Ovary (tissue), 9 donors: ENCODE measurements around the gene DUSP7. TPM values are rescaled to one million over a fixed set of nuclear protein-coding genes. Genes with fewer than 3 reads are reported as not detected.

Experiments used
- DNase-seq, 5 donors: peaks; one replicate each; pipeline ENCODE4 v3.0.0-alpha.2; 2019 to 2020
- H3K27ac ChIP-seq, 2 donors: fragments of 200-600 bp; one replicate each; pipeline versions ENCODE4 v1.5.1 to v1.8.0; 2019 to 2022
- H3K27me3 ChIP-seq: fragments of 200-600 bp; one replicate; pipeline ENCODE4 v1.8.0; 2022
- H3K36me3 ChIP-seq: fragments of 200-600 bp; sonication (generic); one replicate; pipeline ENCODE4 v1.5.1; 2019
- H3K4me1 ChIP-seq: one replicate; pipeline ENCODE4 v1.8.1; 2013; ENCODE audit warnings: mild to moderate bottlenecking, moderate library complexity; ENCODE audit not compliant: insufficient read depth
- H3K4me3 ChIP-seq: fragments of 200-600 bp; sonication (generic); one replicate; pipeline ENCODE4 v1.5.1; 2017
- H3K9me3 ChIP-seq, 2 donors: fragments of 200-600 bp in 1 of 2; sonication (generic) in 1 of 2; one replicate each; pipeline versions ENCODE4 v1.5.1 to v1.8.1; 2013 to 2019; ENCODE audit warnings: mild to moderate bottlenecking in 1 of 2, moderate library complexity in 1 of 2
- CTCF ChIP-seq, 3 donors: fragments of 450-650 bp in 2 of 3; fragments of 200-600 bp in 1 of 3; IDR thresholded peaks; one replicate each; pipeline versions ENCODE4 v1.5.1 to v1.8.0; 2016 to 2022; ENCODE audit warnings: antibody characterized with exemption in 3 of 3, mild to moderate bottlenecking in 1 of 3
- EP300 ChIP-seq: sonication (generic); formaldehyde crosslinking; IDR thresholded peaks from one replicate; pipeline ENCODE4 v1.6.1; 2017; ENCODE audit warnings: antibody characterized with exemption
- POLR2A ChIP-seq: fragments of 450-650 bp; IDR thresholded peaks from one replicate; pipeline ENCODE4 v1.6.1; 2017; ENCODE audit warnings: antibody characterized with exemption, mild to moderate bottlenecking, moderate library complexity
- WGBS, 3 donors: extraction: QIAGEN DNeasy Blood & Tissue Kit in 1 of 3; methylation state at CpG; one replicate each; pipeline versions ENCODE4 v1.1.5 to v1.1.7; 2013 to 2017; 5-methylcytosine and 5-hydroxymethylcytosine counted together
- intact Hi-C, 4 donors: fragments of 100-400 bp; cut with DNase I; formaldehyde crosslinking; loops; one replicate each; pipeline versions ENCODE4 v1.11.0 to v1.15.1; 2022 to 2023
- polyA plus RNA-seq, 2 donors: library from polyadenylated mRNA; stranded (reverse); fragments of 200-250 nt in 1 of 2; fragments of 350-450 nt in 1 of 2; fragmentation: Illumina TruSeq in 1 of 2; extraction: RNeasy Lipid Tissue Mini Kit (QIAGEN cat#74804) in 1 of 2; gene quantifications; one replicate each; pipeline ENCODE4 v1.2.3, GENCODE V29; 2013 to 2014
- total RNA-seq, 7 donors: library from RNA; depleted of rRNA in 2 of 7; stranded (reverse); fragments of >200 nt in 2 of 7; fragmentation: NEBNext Ultra II Directional in 3 of 7; extraction: Animal tissue kit (Norgen Biotek cat#: 25700) in 3 of 7; gene quantifications; one replicate each; pipeline versions ENCODE4 v1.1.0 to v1.2.4, GENCODE V29; 2016 to 2023
- donor health status: DM: no; HTN: no; CAD: no; lungs with moderate emphysema.
- donor health status: DM: no; HTN: no; CAD: no.
- donor health status: Bipolar disorder and iron deficiency.
- donor health status: DM: yes; HTN: yes; CAD: no.
- donor health status: DM: no; HTN: no; CAD: no.
- donor health status: DM: yes; HTN: yes; CAD: no.

DUSP7 gene
- total and polyA plus RNA-seq, 9 donors: 5.1 to 18.0 (median 14.0) TPM

GRCh38 chr3:52093756-52094545, 37.6 kb upstream of the DUSP7 start:
- peak in 1 of 5 donors; percentile 3 for DNase-seq
- no peaks in the 10 kb centered on the region for H3K4me1 ChIP-seq
- H3K36me3 ChIP-seq: no peaks in the 10 kb centered on the region
- 79 to 90% (median 83%) methylated on average over 7 of the region's 7 CpGs for WGBS, 3 donors
- H3K9me3 ChIP-seq: no peaks in the 10 kb centered on the region
- no peak for TF ChIP-seq EP300
- no peak for TF ChIP-seq POLR2A
- TF ChIP-seq CTCF (IDR thresholded peaks at IDR 0.05): no peak
- H3K27me3 ChIP-seq: no peaks in the 10 kb centered on the region
- intact Hi-C loops: no loop called here
- no peak overlapping the region for H3K4me3 ChIP-seq
- no peak overlapping the region for H3K27ac ChIP-seq

GRCh38 chr3:52092891-52093290, 36.5 kb upstream of the DUSP7 start:
- H3K27me3 ChIP-seq: no peaks in the 10 kb centered on the region
- no peak overlapping the region for H3K27ac ChIP-seq
- no peak overlapping the region for H3K4me3 ChIP-seq
- H3K36me3 ChIP-seq: no peaks in the 10 kb centered on the region
- WGBS, 3 donors: 74 to 78% (median 76%) methylated on average over 7 of the region's 7 CpGs
- DNase-seq: peak in 1 of 5 donors; percentile 17
- intact Hi-C loops: no loop called here
- H3K4me1 ChIP-seq: no peaks in the 10 kb centered on the region
- H3K9me3 ChIP-seq: no peaks in the 10 kb centered on the region
- TF ChIP-seq EP300 (no peak), POLR2A (no peak), CTCF (IDR thresholded peaks at IDR 0.05) (no peak)

GRCh38 chr3:52092271-52092660, 35.9 kb upstream of the DUSP7 start:
- H3K4me1 ChIP-seq: no peaks in the 10 kb centered on the region
- H3K4me3 ChIP-seq: no peak overlapping the region
- 22 to 42% (median 25%) methylated on average over 1 of the region's 1 CpG for WGBS, 3 donors
- intact Hi-C loops: no loop called here
- DNase-seq: no peak
- TF ChIP-seq POLR2A (no peak), CTCF (IDR thresholded peaks at IDR 0.05) (no peak), EP300 (no peak)
- H3K36me3 ChIP-seq: no peaks in the 10 kb centered on the region
- no peaks in the 10 kb centered on the region for H3K27me3 ChIP-seq
- no peaks in the 10 kb centered on the region for H3K9me3 ChIP-seq
- no peak overlapping the region for H3K27ac ChIP-seq

- TF ChIP-seq POLR2A (no peak), EP300 (no peak), CTCF (IDR thresholded peaks at IDR 0.05) (no peak)
- intact Hi-C loops: no loop called here
- Histone ChIP-seq H3K36me3 (no peaks in the 10 kb centered on the region), H3K27ac (no peak overlapping the region), H3K4me3 (no peak overlapping the region), H3K27me3 (no peaks in the 10 kb centered on the region), H3K9me3 (no peaks in the 10 kb centered on the region), H3K4me1 (no peaks in the 10 kb centered on the region)
- WGBS, 3 donors: 79 to 89% (median 84%) methylated on average over 5 of the region's 5 CpGs
- DNase-seq: peak in 1 of 5 donors; percentile 10
Measured at GRCh38 chr3:52091586-52092270, 35.4 kb upstream of the DUSP7 start.
